ENCODE results near the gene BBX. TPM values are rescaled to one million over a fixed set of nuclear protein-coding genes. Genes with fewer than 3 reads are reported as not detected.

The BBX gene
- total RNA-seq, 6 experiments from 2014 or later, result 40.6 to 50.3 (median 46.4) TPM

DNA sequence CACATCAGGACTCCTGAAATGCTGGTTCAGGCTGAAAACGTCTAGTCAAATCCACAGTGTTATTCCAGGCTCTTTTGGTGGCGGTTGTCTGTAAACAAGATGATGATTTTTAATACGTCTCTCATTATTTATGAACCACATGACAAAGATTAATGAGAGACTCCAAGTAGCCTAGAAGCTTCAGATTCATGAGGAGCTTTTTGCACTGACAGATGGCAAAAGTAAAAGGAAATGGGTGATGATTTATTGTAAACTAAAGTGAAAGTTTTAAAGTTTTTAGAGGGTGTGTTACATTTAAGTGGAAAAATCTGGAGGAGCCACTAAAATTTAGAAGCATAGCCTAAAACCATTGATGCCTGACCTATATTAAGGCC, 77.0 kb downstream of the BBX start:
- no peak for DNase-seq
- Mint-ChIP-seq H3K27me3 (ENCODE audit: insufficient read depth) (no peaks in the 10 kb centered on the region; the same call in 1 of the 2 replicates), H3K27ac (peak overlapping the region; percentile 84)

DNA sequence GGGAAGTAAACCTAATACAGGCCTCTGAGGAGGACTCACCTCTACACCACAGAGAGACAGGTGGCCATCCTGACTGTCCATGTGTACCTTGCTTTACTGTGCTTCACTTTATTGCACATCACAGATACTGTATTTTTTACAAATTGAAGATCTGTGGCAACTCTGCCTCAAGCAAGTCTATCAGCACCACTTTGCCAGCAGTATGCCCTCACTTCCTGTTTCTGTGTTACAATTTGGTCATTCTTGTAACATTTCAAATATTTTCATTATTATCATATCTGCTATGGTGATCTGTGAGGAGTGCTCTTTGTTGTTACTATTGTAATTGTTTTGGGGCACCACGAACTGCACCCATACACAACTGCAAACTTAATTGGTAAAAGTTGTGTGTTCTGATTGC, 78.0 kb downstream of the BBX start:
- peak overlapping the region; percentile 44; the same call in 1 of the 2 replicates for H3K27ac Mint-ChIP-seq
- 0 out of 2 replicates have a peak, but pooled peaks cover 5% of the 10 kb centered on the region for H3K36me3 Mint-ChIP-seq (ENCODE audit: low read depth)
- DNase-seq, result no peak
- peak overlapping the region; percentile 23; the same call in 1 of the 2 replicates for H3K4me3 Mint-ChIP-seq
- H3K27me3 Mint-ChIP-seq (ENCODE audit: insufficient read depth), result no peaks in the 10 kb centered on the region; the same call in 1 of the 2 replicates
- H3K4me1 Mint-ChIP-seq (ENCODE audit: low read depth), result peaks cover 61% of the 10 kb centered on the region
- TF ChIP-seq, protein P1, sequence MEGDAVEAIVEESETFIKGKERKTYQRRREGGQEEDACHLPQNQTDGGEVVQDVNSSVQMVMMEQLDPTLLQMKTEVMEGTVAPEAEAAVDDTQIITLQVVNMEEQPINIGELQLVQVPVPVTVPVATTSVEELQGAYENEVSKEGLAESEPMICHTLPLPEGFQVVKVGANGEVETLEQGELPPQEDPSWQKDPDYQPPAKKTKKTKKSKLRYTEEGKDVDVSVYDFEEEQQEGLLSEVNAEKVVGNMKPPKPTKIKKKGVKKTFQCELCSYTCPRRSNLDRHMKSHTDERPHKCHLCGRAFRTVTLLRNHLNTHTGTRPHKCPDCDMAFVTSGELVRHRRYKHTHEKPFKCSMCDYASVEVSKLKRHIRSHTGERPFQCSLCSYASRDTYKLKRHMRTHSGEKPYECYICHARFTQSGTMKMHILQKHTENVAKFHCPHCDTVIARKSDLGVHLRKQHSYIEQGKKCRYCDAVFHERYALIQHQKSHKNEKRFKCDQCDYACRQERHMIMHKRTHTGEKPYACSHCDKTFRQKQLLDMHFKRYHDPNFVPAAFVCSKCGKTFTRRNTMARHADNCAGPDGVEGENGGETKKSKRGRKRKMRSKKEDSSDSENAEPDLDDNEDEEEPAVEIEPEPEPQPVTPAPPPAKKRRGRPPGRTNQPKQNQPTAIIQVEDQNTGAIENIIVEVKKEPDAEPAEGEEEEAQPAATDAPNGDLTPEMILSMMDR (IDR thresholded peaks at IDR 0.05), result no peak
- no peaks in the 10 kb centered on the region for H3K9me3 Mint-ChIP-seq

More for the DNA sequence above, 77.0 kb downstream of the BBX start:
- Mint-ChIP-seq H3K4me3 (peak overlapping the region; percentile 86), H3K9me3 (no peaks in the 10 kb centered on the region), H3K36me3 (ENCODE audit: low read depth) (0 out of 2 replicates have a peak, but pooled peaks cover 5% of the 10 kb centered on the region), H3K4me1 (ENCODE audit: low read depth) (peaks cover 51% of the 10 kb centered on the region)
- TF ChIP-seq, protein P1 (IDR thresholded peaks at IDR 0.05), result no peak

DNA sequence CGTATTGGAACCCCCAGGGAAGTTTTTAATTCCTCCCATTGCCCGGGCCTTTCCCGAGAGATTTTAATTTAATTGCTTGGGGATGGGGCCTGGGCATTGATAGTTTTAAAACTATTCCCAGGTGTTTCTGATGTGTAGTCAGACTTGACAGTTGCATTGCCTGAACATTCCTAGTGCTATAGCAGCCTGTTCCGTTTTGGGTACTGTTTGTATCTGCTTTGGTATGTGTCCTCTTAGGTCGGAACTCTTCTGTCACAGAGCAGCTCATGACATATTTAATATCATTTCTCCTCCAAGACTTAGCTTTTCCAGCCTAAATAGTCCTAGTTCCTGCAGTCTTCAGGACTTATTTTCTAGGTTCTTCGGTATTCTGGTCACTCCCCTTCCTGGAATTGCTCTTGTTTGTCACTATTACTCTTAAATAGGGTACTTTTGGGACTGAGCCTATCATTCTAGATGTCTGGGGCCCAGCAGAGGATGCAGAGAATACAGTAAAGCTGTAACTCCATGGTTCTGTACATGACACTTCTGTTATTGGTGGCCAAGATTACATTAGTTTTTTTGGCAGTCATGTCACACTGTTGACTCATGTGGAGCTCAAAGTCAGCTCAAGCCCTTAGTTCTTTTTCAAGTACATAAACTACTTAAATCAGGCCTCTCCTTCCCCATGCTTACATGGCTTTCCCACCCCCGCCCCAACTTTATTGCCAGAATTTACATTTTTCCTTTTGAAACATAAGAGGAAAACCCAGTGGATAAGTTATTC, 81.5 kb downstream of the BBX start:
- Mint-ChIP-seq H3K9me3 (no peaks in the 10 kb centered on the region), H3K36me3 (ENCODE audit: low read depth) (0 out of 2 replicates have a peak, but pooled peaks cover 7% of the 10 kb centered on the region), H3K4me1 (ENCODE audit: low read depth) (peaks cover 41% of the 10 kb centered on the region), H3K27ac (0 out of 2 replicates have a peak overlapping the region, but pooled peaks have one; percentile 24), H3K4me3 (no peak overlapping the region), H3K27me3 (ENCODE audit: insufficient read depth) (no peaks in the 10 kb centered on the region)
- peak; percentile 43 for DNase-seq
- TF ChIP-seq, protein P1 (IDR thresholded peaks at IDR 0.05), result no peak

DNA sequence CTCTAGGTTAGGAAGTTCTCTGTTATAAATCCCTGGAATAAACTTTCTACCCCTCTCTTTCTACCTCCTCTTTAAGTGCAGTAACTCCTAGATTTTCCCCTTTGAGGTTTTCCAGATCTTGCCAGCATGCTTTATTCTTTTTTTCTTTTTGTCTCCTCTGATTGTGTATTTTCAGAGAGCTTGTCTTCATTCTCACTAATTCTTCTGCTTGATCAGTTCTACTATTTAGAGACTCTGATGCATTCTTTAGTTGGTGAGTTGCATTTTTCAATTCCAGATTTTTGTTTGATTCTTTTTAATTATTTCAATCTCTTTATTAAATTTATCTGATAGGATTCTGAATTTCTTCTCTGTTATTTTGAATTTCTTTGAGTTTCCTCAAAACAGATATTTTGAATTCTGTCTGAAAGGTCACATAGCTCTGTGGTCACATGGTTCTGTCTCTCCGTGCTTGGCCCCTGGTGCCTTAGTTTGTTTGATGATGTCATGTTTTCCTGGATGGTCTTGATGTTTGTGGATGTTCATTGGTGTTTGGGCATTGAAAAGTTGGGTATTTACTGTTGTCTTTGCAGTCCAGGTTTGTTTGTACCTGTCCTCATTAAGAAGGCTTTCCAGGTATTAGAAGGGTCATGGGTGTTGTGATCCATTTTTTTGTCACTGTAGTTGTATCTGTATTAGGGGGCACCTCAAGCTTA, 89.2 kb downstream of the BBX start:
- no peaks in the 10 kb centered on the region for H3K4me1 Mint-ChIP-seq (ENCODE audit: low read depth)
- no peaks in the 10 kb centered on the region for H3K27me3 Mint-ChIP-seq (ENCODE audit: insufficient read depth)
- DNase-seq, result no peak
- no peak overlapping the region for H3K4me3 Mint-ChIP-seq
- peaks cover 25% of the 10 kb centered on the region for H3K36me3 Mint-ChIP-seq (ENCODE audit: low read depth)
- no peak overlapping the region for H3K27ac Mint-ChIP-seq
- peaks cover 8% of the 10 kb centered on the region; the same call in 1 of the 2 replicates for H3K9me3 Mint-ChIP-seq
- TF ChIP-seq, protein P1 (IDR thresholded peaks at IDR 0.05), result no peak

DNA sequence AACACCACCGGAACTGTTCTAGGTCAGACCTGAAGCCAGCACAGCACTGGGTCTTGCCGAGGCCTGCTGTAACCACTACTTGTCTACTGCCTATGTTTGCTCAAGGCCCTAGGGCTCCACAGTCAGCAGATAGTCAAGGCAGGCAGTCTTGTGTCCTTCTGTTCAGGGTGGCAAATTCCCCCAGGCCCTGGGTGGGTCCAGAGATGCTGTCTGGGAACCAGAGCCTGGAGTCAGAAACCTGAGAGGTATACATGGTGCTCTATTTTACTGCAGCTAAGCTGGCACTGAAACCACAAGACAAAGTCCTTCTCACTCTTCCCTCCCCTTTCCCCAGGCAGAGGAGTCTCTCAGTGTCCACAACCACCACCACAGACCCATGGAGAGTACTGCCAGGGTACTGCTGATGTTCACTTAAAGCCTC, 89.9 kb downstream of the BBX start:
- Mint-ChIP-seq H3K27me3 (ENCODE audit: insufficient read depth) (no peaks in the 10 kb centered on the region), H3K4me3 (no peak overlapping the region), H3K27ac (no peak overlapping the region), H3K36me3 (ENCODE audit: low read depth) (peaks cover 25% of the 10 kb centered on the region), H3K4me1 (ENCODE audit: low read depth) (no peaks in the 10 kb centered on the region), H3K9me3 (peaks cover 8% of the 10 kb centered on the region; the same call in 1 of the 2 replicates)
- TF ChIP-seq, protein P1 (IDR thresholded peaks at IDR 0.05), result no peak
- no peak for DNase-seq

All from HFFc6 (cell line).